ENCODE results near the gene RERE. TPM values are rescaled to one million over a fixed set of nuclear protein-coding genes. Genes with fewer than 3 reads are reported as not detected.
A peak's percentile ranks its signal among the peaks of the same experiment; 100 is the strongest.

Gene RERE
- total RNA-seq, 1 experiment from 2014 or later, result 161 TPM

DNA sequence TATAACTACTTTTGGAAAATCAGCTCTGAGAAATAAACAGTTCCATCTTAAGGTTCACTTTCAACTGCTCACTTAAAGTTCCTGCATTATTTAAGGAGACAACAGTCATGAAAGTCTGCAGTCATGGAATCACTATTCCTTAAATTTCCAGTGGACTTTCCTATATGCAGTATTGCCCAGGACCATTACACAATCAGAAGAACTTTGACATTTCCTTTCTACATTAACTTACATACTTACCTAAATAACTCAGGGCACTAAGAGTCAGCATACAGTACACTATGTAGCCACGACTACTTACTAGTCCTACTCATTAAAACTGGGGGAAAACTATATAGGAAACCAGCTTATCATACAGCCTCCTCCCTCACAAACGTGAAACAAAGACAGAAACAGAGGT, 279.4 kb downstream of the RERE start:
- Mint-ChIP-seq H3K27me3 (ENCODE audit: low read depth) (no peaks in the 10 kb centered on the region), H3K9me3 (no peaks in the 10 kb centered on the region), H3K36me3 (peaks cover 13% of the 10 kb centered on the region), H3K4me1 (no peaks in the 10 kb centered on the region), H3K4me3 (no peak overlapping the region), H3K27ac (no peak overlapping the region)
- no peak for ATAC-seq
- no peak for DNase-seq (ENCODE audit: low spot score)
- TF ChIP-seq SMAD4 (CRISPR knock-in tag; IDR thresholded peaks at IDR 0.05) (no peak), ZNF396 (CRISPR knock-in tag; IDR thresholded peaks at IDR 0.05; ENCODE audit: borderline replicate concordance) (no peak), ZNF416 (CRISPR knock-in tag; IDR thresholded peaks at IDR 0.05) (no peak)
- TF ChIP-seq, protein P1, sequence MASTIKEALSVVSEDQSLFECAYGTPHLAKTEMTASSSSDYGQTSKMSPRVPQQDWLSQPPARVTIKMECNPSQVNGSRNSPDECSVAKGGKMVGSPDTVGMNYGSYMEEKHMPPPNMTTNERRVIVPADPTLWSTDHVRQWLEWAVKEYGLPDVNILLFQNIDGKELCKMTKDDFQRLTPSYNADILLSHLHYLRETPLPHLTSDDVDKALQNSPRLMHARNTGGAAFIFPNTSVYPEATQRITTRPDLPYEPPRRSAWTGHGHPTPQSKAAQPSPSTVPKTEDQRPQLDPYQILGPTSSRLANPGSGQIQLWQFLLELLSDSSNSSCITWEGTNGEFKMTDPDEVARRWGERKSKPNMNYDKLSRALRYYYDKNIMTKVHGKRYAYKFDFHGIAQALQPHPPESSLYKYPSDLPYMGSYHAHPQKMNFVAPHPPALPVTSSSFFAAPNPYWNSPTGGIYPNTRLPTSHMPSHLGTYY (CRISPR knock-in tag; IDR thresholded peaks at IDR 0.05), result no peak
- CTCF ChIA-PET, result no interaction called here
- POLR2A ChIA-PET, result no interaction called here

DNA sequence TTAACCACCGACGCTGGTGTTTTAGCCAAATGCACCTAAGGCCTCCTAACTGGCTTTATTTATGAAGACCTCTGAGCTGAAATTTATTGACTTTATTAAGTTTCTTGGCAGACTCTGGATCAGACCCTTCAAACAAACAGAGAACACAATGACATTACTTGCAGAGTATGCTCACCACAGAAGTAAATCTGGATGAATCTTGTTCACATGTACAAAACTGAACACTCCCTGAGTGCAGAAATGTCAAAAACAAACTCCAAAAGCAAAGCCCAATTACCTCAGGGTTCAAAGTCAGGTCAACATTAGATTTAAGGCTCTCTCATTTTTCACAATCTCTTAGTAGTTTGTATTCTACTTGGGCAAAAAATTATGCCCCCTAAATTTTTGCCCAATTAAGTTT, 280.9 kb downstream of the RERE start:
- ChIA-PET POLR2A (no interaction called here), CTCF (no interaction called here)
- ATAC-seq, result no peak
- DNase-seq (ENCODE audit: low spot score), result no peak
- Mint-ChIP-seq H3K36me3 (peaks cover 15% of the 10 kb centered on the region), H3K27me3 (ENCODE audit: low read depth) (no peaks in the 10 kb centered on the region), H3K9me3 (no peaks in the 10 kb centered on the region), H3K4me3 (no peak overlapping the region), H3K27ac (peak overlapping the region; percentile 59; the same call in 1 of the 2 replicates), H3K4me1 (no peaks in the 10 kb centered on the region)
- no peak for TF ChIP-seq ZNF671 (CRISPR knock-in tag; IDR thresholded peaks at IDR 0.05)
- TF ChIP-seq EMX1 (CRISPR knock-in tag; IDR thresholded peaks at IDR 0.05), result no peak
- no peak for TF ChIP-seq NR2C2 (CRISPR knock-in tag; IDR thresholded peaks at IDR 0.05)
- TF ChIP-seq, protein P2, sequence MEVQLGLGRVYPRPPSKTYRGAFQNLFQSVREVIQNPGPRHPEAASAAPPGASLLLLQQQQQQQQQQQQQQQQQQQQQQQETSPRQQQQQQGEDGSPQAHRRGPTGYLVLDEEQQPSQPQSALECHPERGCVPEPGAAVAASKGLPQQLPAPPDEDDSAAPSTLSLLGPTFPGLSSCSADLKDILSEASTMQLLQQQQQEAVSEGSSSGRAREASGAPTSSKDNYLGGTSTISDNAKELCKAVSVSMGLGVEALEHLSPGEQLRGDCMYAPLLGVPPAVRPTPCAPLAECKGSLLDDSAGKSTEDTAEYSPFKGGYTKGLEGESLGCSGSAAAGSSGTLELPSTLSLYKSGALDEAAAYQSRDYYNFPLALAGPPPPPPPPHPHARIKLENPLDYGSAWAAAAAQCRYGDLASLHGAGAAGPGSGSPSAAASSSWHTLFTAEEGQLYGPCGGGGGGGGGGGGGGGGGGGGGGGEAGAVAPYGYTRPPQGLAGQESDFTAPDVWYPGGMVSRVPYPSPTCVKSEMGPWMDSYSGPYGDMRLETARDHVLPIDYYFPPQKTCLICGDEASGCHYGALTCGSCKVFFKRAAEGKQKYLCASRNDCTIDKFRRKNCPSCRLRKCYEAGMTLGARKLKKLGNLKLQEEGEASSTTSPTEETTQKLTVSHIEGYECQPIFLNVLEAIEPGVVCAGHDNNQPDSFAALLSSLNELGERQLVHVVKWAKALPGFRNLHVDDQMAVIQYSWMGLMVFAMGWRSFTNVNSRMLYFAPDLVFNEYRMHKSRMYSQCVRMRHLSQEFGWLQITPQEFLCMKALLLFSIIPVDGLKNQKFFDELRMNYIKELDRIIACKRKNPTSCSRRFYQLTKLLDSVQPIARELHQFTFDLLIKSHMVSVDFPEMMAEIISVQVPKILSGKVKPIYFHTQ (CRISPR knock-in tag; IDR thresholded peaks at IDR 0.05), result no peak
- TF ChIP-seq SMAD4 (CRISPR knock-in tag; IDR thresholded peaks at IDR 0.05), result no peak
- TF ChIP-seq, protein P3, sequence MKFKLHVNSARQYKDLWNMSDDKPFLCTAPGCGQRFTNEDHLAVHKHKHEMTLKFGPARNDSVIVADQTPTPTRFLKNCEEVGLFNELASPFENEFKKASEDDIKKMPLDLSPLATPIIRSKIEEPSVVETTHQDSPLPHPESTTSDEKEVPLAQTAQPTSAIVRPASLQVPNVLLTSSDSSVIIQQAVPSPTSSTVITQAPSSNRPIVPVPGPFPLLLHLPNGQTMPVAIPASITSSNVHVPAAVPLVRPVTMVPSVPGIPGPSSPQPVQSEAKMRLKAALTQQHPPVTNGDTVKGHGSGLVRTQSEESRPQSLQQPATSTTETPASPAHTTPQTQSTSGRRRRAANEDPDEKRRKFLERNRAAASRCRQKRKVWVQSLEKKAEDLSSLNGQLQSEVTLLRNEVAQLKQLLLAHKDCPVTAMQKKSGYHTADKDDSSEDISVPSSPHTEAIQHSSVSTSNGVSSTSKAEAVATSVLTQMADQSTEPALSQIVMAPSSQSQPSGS (CRISPR knock-in tag; IDR thresholded peaks at IDR 0.05; ENCODE audit: borderline replicate concordance, low read depth), result no peak
- TF ChIP-seq, protein P4, sequence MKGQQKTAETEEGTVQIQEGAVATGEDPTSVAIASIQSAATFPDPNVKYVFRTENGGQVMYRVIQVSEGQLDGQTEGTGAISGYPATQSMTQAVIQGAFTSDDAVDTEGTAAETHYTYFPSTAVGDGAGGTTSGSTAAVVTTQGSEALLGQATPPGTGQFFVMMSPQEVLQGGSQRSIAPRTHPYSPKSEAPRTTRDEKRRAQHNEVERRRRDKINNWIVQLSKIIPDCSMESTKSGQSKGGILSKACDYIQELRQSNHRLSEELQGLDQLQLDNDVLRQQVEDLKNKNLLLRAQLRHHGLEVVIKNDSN (CRISPR knock-in tag; IDR thresholded peaks at IDR 0.05), result no peak
- TF ChIP-seq CREM (CRISPR knock-in tag; IDR thresholded peaks at IDR 0.05), result no peak
- TF ChIP-seq ZNF138 (CRISPR knock-in tag; conservative IDR thresholded peaks at IDR 0.05), result no peak
- no peak for TF ChIP-seq ESRRA (CRISPR knock-in tag; IDR thresholded peaks at IDR 0.05; ENCODE audit: borderline replicate concordance)
- no peak for TF ChIP-seq KAT7 (CRISPR knock-in tag; IDR thresholded peaks at IDR 0.05; ENCODE audit: borderline replicate concordance)
- TF ChIP-seq, protein P5, sequence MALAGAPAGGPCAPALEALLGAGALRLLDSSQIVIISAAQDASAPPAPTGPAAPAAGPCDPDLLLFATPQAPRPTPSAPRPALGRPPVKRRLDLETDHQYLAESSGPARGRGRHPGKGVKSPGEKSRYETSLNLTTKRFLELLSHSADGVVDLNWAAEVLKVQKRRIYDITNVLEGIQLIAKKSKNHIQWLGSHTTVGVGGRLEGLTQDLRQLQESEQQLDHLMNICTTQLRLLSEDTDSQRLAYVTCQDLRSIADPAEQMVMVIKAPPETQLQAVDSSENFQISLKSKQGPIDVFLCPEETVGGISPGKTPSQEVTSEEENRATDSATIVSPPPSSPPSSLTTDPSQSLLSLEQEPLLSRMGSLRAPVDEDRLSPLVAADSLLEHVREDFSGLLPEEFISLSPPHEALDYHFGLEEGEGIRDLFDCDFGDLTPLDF (CRISPR knock-in tag; IDR thresholded peaks at IDR 0.05), result no peak
- TF ChIP-seq, protein P6, sequence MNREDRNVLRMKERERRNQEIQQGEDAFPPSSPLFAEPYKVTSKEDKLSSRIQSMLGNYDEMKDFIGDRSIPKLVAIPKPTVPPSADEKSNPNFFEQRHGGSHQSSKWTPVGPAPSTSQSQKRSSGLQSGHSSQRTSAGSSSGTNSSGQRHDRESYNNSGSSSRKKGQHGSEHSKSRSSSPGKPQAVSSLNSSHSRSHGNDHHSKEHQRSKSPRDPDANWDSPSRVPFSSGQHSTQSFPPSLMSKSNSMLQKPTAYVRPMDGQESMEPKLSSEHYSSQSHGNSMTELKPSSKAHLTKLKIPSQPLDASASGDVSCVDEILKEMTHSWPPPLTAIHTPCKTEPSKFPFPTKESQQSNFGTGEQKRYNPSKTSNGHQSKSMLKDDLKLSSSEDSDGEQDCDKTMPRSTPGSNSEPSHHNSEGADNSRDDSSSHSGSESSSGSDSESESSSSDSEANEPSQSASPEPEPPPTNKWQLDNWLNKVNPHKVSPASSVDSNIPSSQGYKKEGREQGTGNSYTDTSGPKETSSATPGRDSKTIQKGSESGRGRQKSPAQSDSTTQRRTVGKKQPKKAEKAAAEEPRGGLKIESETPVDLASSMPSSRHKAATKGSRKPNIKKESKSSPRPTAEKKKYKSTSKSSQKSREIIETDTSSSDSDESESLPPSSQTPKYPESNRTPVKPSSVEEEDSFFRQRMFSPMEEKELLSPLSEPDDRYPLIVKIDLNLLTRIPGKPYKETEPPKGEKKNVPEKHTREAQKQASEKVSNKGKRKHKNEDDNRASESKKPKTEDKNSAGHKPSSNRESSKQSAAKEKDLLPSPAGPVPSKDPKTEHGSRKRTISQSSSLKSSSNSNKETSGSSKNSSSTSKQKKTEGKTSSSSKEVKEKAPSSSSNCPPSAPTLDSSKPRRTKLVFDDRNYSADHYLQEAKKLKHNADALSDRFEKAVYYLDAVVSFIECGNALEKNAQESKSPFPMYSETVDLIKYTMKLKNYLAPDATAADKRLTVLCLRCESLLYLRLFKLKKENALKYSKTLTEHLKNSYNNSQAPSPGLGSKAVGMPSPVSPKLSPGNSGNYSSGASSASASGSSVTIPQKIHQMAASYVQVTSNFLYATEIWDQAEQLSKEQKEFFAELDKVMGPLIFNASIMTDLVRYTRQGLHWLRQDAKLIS (CRISPR knock-in tag; IDR thresholded peaks at IDR 0.05; ENCODE audit: borderline replicate concordance), result no peak
- no peak for TF ChIP-seq HMGA2 (CRISPR knock-in tag; IDR thresholded peaks at IDR 0.05)
- TF ChIP-seq SMAD3 (CRISPR knock-in tag; IDR thresholded peaks at IDR 0.05; ENCODE audit: borderline replicate concordance), result no peak
- TF ChIP-seq ZNF423 (CRISPR knock-in tag; IDR thresholded peaks at IDR 0.05), result no peak
- TF ChIP-seq RORB (CRISPR knock-in tag; IDR thresholded peaks at IDR 0.05), result no peak

Data from WTC11 (cell line).